Activated T-cell treated with anti-CD3 and anti-CD28 coated beads for 48 hours (primary cell): ENCODE results near the gene ADSS1.

ENCODE experiments used
- DNase-seq: peaks from one replicate; pipeline ENCODE4 v3.0.0-alpha.2; 2020; ENCODE audit warnings: low read depth

The ADSS1 gene

DNA sequence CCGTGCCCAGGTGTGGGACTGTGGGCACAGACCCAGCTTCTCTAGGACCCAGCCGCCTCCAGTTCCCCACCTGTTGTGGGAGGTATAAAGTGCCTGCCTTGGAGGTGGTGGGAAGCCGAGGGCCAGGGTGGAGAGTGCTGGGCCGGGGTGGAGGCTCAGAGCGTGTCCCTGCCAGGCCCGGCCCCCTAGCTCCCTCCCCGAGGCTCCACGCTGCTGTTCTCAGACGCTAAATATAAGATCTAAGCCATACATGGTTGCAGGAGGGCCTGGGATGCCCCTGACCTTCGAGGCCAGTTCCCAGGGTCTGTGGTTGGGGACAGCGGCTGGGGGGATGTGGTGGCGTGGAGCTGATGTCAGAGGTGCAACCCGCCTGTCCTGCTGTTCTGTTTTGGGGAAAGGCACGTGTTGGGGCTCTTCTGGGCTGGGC lies 23.8 kb upstream of the ADSS1 start:
- DNase-seq, result no peak

DNA sequence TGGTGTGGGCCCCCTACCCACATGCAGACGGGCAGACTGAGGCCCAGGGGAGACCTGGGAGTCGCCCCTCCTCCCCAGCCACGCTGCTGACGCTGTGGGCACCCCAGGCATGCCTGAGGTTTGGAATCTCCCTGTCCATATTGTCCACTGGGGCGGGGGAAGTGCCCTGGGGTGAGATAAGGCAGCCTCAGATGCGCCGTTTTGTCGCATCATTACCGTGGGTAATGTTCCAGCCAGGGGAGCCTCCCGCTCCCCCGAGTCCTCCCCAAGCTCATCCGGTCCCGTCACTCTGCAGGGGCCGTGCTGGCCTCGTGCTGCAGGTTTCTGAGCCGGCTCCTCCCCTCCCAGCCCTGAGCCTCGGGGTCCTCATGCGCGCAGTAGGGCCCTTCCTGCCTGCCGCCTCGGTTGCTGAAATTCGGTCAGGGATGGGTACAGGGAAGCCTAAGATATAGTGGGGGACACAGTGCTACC lies 23.2 kb upstream of the ADSS1 start:
- DNase-seq, result no peak

DNA sequence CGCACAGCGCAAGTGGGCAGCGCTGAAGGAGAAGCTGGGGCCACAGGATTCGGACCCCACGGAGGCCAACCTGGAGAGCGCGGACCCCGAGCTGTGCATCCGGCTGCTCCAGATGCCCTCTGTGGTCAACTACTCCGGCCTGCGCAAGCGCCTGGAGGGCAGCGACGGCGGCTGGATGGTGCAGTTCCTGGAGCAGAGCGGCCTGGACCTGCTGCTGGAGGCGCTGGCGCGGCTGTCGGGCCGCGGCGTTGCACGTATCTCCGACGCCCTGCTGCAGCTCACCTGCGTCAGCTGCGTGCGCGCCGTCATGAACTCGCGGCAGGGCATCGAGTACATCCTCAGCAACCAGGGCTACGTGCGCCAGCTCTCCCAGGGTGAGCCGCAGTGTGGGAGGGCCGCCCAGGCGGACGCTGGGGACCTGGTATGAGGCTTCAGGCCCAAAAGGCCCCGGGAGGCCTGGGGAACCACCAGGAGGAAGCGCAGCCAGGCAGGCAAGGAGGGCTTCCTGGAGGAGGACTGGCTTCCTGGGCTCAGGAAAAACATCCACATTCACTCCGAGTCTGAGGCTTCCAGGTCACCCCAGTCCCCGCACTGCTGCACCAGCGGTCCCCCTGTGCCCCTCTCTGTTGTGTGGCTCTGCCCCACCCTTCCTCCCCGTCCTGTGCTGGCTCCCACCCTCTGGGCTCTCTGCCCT lies 22.5 kb upstream of the ADSS1 start:
- no peak for DNase-seq

DNA sequence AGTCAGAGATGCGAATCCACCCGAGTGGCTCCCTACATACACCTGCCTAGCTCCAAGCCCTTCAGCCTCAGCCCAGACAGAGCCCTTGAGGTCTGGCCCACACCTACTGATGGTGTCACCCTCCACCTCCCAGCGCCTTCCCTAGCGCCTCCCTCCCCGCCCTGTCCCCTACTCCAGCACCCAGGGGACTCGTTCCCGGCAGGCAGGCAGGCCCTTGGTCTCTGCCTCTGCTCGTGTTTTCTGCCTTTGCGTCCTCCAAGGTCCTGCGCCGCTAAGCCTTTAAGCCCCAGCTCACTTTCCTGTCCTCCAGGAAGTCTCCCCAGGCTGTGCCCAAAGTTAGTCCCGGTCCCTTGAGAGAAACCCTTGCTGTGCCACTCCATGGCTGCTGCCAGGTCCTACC lies 21.9 kb upstream of the ADSS1 start:
- DNase-seq, result no peak

DNA sequence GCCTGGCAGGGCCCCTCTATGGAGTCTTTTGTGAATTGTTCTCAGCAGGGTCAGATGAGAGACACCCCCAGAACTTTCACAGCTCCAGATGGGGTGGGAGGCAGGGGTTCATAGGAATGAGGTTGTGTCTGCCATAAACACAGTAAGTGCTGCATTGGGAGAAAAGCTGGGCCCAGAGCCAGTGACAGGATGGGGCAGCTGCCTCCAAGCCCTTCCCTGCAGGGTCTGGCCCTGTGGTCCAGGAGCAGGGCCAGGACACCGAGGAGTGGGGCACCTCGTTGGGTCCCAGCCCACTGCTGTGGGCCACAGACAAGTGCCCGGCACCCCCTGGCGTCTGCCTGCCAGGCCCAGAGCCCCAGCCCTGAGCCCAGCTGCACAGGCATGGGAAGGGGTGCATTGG lies 21.4 kb upstream of the ADSS1 start:
- DNase-seq, result no peak

DNA sequence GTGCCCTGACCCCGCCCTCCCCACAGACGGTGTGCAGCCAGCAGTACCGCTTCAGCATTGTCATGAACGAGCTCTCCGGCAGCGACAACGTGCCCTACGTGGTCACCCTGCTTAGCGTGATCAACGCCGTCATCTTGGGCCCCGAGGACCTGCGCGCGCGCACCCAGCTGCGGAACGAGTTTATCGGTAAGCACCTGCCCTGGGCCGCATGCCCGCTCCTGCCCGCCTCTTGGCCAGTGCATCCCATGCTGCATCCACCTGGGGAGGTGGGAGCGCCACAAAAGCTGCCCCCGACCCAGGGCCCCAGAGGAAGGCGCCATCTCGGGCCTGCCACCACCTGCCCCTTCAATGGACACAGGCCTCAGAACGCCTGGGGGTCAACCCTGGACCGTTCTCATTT lies 20.8 kb upstream of the ADSS1 start:
- no peak for DNase-seq

DNA sequence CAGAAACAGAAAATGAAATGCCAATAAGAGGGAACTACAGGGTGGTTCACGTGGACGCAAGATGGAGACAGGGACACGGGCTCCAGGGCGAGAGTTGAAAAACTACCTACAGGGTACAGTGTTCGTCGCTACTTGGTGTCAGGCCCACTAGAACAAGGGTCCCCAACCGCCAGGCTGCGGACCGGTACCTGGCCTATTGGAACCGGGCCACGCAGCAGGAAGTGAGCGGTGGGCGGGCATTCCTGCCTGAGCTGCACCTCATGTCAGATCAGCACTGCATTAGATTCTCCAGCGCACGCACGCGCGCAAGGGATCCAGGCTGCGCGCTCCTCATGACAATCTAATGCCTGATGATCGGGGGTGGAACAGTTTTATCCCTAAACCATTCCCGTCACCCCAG lies 19.8 kb upstream of the ADSS1 start:
- no peak for DNase-seq

DNA sequence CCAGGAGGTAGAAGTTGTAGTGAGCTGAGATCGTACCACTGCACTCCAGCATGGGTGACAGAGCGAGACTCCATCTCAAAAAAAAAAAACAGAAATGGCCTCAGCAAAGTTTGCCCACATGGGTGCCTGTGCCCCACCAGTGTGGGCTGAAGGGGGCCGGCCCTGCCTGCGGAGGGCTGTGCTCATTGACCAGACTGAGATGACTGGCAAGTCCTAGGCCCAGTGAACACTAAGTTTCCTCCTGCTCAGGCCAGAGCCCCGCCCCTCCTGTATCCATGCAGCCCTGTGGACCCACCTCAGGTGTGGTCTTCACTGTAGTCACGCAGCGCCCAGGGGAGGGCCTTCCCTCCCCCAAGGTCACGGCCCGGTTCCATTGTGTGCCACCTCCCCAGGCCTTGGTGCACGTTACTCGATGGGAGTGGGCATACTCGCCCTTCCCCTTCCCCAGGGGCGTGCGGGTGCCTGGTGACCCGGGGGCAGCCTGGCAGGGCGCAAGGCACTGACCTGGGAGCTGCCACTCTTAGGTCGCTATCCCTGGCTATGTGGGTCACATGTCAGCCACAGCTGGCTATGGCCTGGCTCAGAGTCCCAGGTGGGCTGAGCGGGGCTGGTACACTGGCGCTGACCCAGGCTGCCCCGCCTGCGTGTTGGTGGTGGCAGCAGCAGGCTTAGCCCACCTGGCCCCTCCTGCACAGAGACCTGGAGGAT lies 18.5 kb upstream of the ADSS1 start:
- DNase-seq, result no peak

DNA sequence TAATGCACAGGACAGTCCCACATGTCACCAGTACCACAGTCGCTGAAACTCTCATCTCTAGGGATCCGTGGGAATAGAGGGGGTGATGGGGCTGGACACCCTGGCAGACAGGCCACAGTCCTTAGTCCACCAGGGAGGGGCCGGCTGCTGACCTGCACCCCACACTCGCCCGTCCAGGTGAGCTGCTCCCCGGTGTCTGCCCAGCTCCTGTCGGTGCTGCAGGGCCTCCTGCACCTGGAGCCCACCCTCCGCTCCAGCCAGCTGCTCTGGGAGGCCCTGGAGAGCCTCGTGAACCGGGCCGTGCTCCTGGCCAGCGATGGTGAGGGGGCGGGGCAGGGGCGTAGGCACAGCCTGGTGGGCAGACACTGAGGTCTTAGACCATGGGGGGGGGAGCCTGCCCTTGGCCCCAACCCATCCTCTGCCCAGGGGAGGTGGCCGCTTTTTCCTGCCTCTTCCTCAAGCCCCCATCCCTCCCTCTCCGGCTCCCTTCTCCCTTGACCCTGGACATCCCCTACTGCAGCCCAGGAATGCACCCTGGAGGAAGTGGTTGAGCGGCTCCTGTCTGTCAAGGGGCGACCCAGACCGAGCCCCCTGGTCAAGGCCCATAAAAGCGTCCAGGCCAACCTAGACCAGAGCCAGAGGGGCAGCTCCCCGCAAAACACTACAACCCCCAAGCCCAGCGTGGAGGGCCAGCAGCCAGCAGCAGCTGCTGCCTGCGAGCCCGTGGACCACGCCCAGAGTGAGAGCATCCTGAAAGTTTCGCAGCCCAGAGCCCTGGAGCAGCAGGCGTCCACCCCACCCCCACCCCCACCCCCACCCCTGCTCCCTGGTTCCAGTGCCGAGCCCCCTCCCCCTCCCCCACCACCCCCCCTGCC lies 17.1 kb upstream of the ADSS1 start:
- no peak for DNase-seq

DNA sequence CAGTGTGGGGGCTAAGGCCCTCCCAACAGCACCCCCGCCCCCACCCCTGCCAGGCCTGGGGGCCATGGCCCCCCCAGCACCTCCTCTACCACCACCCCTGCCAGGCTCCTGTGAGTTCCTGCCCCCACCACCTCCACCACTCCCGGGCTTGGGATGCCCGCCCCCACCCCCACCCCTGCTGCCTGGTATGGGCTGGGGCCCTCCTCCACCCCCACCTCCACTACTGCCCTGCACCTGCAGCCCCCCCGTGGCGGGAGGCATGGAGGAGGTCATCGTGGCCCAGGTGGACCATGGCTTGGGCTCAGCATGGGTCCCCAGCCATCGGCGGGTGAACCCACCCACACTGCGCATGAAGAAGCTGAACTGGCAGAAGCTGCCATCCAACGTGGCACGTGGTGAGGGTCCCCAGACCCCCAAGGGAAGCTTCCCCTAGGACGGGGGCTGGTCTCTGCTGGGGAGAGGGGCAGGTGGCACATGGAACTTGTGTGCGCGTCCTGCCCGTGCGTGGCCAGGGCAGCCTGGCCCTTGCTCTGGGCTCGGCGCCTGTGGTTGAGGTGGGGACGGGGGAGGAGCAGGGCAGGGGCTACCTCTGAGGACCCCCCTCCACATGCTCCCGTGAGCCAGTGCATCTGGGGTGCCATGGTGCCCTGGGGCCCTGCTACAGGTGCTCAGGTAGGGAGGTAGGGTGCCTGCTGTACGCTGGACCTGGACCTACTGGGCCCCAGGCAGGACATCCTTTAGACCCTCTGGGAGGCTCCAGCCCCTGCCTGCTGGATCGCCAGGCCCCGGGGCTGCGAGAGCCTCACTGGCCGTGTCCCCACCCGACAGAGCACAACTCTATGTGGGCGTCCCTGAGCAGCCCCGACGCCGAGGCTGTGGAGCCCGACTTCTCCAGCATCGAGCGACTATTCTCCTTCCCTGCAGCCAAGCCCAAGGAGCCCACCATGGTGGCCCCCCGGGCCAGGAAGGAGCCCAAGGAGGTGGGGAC lies 16.1 kb upstream of the ADSS1 start:
- DNase-seq, result no peak

DNA sequence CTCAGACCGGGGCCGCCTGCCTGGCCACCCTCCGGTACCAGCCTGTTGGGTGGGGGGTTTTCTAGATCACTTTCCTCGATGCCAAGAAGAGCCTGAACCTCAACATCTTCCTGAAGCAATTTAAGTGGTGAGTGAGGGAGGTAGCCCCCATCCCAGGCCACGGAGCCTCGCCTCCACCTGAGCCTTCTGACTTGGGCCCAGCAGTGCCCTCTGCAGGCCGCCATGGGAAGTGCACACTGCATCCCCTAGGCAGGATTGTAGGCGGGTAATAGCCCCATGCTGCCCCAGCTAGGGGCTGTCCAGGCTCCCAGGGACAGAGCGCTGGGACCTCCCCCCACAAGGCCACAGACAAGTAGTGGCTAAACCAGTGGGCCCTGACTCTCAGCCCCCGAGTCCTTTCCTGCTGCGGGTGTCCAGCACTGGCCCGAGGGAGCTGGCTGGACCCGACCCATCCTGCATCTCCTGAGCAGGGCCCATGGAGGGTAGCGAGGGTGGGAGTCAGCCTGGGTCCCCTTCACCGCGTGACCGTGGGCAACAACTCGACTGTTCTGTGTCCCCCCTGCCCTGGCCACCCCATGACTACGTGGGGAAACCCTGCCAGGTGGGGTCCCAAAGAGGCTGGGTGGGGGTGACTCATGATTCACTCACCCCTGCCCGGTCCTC lies 15.3 kb upstream of the ADSS1 start:
- DNase-seq, result peak; percentile 70

DNA sequence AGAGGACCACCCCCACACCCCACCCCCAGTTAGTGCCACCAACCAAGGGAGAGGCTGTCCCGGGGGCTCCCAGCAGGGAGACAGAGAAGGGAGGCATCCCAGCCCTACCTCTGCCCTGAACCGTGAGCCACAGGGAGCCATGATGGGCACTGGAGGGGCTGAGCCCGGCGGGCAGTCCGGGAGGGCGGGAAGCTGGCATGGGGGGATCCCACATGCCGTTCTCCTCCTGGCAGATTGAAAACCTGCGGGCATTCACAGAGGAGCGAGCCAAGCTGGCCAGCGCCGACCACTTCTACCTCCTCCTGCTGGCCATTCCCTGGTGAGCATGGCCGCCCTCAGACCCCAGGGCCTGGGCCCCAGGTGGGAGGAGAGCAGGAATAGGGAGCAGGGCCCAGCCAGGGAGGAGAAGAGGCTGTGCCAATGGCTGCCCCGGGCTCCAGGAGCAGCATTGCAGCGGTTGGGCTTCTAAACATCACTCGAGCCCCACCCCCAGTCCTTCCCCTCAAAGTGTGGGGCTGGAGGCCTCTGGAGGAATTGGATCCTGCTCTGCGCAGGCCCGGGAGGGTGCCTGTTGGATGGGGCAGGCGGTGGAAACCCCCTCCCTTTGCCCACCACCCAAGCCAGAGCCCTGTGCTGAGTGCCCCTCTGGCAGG lies 14.5 kb upstream of the ADSS1 start:
- DNase-seq, result no peak

DNA sequence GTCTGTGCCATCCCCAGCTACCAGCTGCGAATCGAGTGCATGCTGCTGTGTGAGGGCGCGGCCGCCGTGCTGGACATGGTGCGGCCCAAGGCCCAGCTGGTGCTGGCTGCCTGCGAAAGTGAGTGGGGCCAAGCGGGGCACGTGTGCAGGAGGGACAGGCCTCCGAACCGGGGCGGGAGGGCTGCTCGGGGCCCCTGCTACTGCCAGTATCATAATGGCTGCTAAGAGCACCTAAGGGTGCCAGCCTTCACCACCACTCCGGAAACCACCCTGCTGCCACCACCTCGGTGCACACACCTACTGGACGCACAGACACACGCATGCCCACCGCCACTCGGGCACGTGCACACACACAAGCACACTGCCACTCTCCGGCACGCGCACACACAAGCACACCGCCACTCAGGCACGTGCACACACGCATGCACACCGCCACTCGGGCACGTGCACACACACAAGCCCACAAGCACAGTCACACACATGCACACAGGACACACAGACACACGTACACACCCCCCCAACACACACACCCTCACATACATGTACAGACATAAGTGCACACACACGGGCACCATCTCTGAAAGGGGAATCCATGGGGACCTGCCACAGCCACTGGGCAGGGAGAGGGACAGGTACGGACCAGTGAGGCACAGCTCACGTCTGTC lies 13.8 kb upstream of the ADSS1 start:
- DNase-seq, result no peak

DNA sequence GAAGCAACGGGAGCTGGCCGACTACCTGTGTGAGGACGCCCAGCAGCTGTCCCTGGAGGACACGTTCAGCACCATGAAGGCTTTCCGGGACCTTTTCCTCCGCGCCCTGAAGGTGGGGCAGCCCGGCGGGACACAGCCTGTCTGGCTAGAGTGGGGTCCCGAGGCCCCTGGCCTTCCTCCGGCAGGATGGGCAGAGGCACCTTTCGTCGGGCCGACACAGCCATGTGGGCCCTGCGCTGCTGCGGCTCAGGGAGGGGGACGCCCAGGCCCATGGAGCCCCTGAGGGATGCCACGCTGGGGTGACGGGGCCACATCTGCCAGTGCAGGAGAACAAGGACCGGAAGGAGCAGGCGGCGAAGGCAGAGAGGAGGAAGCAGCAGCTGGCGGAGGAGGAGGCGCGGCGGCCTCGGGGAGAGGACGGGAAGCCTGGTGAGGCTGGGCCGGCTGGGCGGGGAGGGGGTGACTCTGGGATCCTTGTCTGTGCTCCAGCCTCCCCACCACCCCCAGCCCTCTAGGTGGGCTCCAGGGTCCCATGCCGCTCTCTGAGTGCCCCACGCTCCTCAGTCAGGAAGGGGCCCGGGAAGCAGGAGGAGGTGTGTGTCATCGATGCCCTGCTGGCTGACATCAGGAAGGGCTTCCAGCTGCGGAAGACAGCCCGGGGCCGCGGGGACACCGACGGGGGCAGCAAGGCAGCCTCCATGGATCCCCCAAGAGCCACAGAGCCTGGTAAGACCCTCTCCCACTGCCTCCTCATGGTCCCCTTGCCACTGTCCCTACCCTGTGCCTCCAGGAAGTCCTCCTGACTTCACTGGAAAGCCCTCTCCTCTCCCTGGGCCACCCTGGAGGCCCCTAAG lies 10.9 kb upstream of the ADSS1 start:
- DNase-seq, result no peak

DNA sequence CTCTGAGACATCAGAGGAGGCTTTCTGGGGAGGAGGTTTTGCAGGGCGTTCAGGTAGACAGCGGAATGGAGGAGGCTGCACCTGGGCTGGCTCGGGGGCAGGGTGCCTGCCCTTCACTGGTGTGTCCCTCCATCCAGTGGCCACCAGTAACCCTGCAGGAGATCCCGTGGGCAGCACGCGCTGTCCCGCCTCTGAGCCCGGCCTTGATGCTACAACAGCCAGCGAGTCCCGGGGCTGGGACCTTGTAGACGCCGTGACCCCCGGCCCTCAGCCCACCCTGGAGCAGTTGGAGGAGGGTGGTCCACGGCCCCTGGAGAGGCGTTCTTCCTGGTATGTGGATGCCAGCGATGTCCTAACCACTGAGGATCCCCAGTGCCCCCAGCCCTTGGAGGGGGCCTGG lies 10.0 kb upstream of the ADSS1 start:
- DNase-seq, result no peak

DNA sequence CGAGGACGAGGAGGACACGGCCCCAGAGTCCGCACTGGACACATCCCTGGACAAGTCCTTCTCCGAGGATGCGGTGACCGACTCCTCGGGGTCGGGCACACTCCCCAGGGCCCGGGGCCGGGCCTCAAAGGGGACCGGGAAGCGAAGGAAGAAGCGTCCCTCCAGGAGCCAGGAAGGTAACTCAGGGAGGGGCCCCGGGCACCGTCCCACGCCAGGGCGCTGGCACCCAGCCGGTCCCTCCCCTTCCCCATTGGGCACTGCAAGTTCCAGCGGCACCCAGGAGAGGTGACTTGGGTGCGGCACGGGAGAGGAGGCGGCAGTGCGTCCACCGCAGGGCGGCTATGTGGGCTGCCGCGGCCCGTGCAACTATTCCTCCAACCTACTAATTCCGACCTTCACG lies 9.3 kb upstream of the ADSS1 start:
- DNase-seq, result no peak

DNA sequence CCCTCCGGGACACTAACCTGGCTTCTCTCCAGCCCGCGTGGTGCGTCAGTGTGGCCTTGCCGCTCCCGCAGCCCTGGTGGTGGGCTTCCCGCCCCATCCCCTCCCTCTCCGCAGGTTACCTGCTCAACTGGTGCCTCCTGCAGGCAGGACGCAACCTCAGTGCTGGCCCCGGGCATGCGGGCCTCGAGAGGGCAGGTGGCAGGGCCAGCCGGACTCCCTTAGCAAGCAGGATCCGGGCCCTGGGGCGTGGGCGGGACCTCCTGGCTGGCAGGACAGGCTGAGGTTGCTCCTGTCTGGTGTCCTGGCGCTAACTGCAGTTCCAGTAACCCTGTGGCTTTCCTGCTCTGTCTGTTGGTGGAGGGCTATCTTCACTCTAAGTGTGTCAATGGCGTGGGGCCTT lies 8.6 kb upstream of the ADSS1 start:
- DNase-seq, result no peak

DNA sequence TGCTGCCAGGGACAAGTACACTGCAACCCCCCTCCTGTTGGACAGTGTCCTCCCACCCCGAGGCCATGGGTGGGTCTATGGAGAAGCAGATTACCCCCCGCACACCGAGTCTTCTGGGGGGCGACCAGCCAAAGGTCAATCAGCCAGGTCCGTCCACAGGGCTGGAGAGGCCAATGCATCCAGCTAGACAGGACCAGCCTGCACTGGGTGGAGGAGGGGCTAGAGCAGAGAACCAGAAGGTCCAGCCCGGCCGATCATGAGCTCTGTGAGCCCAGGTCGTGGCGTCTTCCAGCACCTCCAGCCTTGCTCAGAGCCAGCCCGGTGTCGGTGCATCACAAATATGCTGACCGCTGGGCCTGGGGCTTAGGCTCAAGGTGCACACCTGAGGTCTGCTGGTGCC lies 8.2 kb upstream of the ADSS1 start:
- no peak for DNase-seq

DNA sequence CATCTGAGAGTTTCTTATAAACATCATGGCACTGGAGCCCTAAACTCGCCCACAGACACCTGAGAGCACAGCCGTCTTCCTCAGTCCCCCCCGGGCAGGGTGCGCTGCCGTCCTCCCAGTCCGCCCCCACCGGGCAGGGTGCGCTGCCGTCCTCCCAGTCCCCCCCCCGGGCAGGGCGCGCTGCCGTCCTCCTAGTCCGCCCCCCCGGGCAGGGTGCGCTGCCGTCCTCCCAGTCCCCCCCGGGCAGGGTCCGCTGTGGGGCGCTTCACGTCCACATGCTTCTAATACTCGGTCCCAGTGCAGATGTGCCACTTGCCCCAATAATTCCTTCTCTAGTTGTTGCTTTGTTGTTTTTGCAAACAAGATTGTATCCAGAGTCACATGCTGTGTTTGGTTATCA lies 6.9 kb upstream of the ADSS1 start:
- no peak for DNase-seq
